Activated CD4-positive, alpha-beta T cell treated with anti-CD3 and anti-CD28 coated beads, Interleukin-10, Interleukin-2, amounts not matched to agents 100 ng/mL and 50 ng/mL, durations not matched to agents 16 hours and 8 hours (primary cell): ENCODE results near the gene DCTN3.

Experiments used
- DNase-seq: peaks from one replicate; pipeline ENCODE4 v3.0.0-alpha.2; 2020

Gene DCTN3

DNA sequence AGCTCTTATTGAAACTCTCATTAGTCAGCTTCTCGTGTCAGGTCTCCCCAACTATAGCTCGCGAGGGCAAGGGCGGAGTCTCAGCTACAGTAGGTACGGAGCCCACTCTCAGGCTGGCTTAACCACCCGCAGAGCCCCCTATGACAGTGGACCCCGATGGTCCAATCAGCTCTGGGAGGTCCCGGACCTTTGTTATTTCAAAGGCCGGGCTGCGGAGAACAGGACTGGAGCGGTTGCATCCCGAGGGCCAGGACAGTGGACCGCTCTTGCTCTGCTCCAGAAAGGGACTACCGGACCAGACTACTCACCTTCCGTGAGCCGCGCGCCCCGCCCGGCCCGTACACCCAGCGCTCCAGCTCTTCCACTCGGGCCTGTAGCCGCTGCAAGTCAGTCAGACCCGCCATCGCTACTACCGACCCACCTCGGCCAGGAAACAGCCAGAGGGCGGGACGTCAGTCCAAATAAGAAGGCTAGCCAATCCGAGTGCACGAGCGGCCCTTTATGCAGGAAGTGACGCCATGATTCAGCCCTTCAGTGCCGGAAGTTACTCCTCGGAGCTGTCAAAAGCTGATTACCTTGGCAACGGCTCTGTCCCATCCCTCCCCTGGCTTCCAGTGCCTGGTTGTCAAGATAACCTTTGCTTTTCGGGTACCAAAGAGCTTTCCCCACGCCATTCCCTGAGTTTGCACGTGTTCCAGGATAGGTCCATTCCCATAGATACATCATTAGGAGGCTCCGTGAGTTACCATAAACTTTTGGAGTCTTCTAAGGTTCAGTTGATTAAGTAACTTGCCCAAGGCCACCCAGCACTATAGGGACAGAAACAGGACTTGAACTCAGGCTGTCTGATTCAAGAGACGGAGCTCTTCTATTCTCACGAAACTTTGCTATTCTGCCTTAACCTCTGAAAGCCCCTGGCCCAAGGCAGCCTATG, at the start of gene DCTN3:
TSS of gene DCTN3 (minus strand) at position 435 of the 934 bp plus-strand sequence. CDS start at position 404, 31 bp downstream.
- DNase-seq: peak; percentile 96

DNA sequence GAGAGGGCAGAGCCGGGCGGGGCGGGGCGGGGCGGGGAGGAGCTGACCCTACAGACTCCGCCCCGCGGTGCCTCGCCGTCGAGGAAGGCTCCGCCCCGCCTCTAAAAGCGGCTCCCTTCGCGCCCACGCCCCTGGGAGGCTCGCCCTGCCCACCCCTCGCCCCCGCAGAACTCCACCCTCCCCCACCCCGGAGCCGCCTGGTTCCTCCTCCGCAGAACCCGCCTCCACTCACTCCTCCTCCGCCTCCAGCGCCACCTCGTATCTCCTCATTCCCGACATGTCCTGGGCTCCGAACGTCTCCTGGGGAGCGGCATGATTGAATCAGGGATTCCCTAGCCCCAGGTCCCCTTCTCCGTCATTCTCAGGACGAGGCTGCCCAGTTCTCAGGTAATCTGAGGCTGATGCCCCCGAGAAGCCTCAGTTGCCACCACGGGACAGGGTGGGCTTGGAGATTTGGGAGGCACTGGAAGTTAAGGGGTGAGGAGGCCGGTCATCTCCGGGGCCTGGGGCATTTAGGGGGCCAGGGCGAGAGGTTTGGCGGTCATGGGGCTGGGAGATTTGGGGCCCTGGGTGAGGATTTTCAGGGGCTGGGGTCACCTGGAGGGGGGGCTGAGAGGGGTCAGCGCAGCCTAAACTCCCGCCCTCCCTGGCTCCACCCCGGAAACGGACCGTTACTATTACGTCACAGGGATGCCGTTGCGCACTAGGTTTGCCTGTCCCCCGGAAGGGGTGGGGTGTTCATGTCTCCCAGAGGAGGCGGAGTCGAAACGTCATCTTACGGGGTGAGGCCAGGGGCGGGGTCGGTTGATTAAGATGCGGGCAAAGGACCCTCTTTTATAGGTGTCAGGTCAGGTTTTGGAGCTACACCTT, 45.3 kb upstream of the DCTN3 start:
- peak; percentile 91 for DNase-seq

GRCh38 chr9:34665067-34665380, 44.7 kb upstream of the DCTN3 start:
- no peak for DNase-seq

DNA sequence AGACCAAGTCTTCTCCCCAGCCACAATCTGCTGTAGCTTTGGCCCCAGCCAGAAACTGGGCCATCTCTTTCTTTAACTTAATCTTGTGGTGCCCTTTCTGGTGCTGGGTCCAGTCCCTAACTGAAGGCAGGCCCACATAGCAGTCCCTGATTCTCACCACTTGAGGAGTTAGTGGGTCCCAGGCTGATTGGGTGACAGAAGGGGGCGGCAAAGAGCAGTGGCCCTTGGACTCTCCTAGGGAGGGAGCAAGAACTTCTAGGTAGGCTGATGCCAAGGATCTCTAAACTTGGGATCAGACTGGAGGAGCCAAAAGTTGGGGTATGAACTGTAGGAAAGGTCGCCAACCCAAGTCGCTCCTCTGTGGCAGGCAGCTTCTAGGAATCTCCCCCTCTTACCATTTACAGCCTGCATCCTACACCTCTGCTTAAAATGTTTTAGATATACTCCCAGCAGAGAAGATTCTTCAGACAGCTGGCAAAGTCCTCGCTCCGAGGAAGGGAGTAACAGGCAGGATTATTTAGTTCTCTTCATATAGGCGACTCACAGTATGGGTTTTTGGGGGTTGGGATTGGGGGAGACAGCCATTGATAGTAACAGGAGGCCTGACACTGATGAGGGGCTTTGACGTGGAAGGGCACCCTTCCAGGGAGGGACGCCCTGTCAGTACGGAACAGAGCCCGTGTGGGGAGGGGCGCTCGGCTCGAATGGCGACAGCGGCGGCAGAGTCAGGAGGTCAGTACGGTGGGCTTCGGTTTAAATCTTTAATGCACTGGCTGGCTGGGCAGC, 44.2 kb upstream of the DCTN3 start:
- peak; percentile 74 for DNase-seq

- DNase-seq: no peak
These were observed 43.0 kb upstream of the DCTN3 start for GRCh38 chr9:34663303-34663605.

GRCh38 chr9:34662526-34663302, 42.4 kb upstream of the DCTN3 start, which contains the start of gene CCL27:
Gene CCL27 (minus strand): TSS chr9:34662657. CDS start chr9:34662633, 24 bp downstream.
- DNase-seq: no peak

- DNase-seq: no peak
These were observed 39.4 kb upstream of the DCTN3 start for GRCh38 chr9:34659592-34660253.

DNA sequence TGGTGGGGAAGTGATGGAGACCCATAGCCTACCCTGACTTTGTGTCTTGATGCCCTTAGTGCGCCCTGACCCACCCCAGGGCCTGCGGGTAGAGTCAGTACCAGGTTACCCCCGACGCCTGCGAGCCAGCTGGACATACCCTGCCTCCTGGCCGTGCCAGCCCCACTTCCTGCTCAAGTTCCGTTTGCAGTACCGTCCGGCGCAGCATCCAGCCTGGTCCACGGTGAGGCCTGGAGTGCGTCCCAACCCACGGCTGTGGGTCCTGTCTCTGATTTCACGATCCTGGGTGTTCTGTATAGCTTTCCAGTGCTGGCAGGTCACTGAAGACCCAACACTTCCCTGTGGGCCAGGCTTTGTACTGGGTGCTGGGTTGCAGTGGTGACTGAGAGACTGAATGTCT, 38.2 kb upstream of the DCTN3 start:
- no peak for DNase-seq

DNA sequence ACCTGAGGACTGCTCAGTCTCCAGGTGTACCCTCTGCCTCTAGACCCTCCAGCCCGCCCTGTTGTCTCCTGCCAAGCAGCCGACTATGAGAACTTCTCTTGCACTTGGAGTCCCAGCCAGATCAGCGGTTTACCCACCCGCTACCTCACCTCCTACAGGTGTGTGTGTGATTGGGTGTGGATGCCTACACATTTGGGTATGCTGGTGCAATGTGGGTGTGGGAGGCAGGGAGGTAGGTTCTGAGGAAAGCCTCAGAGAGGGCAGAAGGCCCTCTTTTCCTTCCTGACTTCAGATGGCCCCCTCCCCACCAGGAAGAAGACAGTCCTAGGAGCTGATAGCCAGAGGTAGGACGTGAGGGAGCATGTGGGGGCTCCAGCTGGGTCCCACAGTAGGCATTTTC, 36.7 kb upstream of the DCTN3 start:
- DNase-seq: no peak

- no peak for DNase-seq
These were observed 35.1 kb upstream of the DCTN3 start for GRCh38 chr9:34655394-34655793.

DNA sequence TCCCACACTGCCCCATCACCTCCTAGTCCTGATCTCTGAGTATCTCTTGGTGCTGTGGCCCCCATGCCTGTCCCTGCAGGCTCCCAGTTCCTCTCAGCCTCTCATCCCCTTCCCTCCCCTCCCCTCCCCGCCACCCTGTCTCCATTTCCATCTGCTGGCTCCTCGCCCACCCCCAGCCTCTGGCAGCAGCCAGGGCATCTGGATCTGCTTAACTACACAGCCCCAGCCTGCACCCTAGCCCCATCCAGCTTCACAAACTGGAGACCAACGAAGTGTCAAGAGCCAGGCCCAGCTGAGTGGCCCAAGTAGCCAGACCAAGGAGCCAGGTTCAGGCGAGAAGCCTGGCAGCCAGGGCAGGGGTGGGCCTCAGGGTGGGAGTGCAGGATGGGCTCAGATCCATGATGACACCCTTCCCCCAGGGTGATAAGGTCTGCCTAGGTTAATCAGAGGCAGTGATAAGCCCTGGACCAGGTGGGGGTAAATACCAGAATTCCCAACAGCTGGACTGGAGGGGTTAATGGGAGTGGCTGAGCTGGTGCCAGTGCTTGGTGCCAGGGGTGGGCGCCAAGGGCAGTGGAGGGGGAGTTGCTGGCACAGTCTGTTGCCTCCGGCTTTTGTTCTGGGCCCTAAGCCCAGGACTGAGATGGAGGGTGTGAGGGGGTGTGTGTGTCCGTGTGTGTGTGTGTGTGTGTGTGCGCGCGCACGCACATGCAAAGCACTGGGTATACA, 34.2 kb upstream of the DCTN3 start:
- DNase-seq: no peak

GRCh38 chr9:34653151-34654072, 33.1 kb upstream of the DCTN3 start:
- no peak for DNase-seq

- DNase-seq: no peak
These were observed 32.3 kb upstream of the DCTN3 start for GRCh38 chr9:34652602-34653000.

DNA sequence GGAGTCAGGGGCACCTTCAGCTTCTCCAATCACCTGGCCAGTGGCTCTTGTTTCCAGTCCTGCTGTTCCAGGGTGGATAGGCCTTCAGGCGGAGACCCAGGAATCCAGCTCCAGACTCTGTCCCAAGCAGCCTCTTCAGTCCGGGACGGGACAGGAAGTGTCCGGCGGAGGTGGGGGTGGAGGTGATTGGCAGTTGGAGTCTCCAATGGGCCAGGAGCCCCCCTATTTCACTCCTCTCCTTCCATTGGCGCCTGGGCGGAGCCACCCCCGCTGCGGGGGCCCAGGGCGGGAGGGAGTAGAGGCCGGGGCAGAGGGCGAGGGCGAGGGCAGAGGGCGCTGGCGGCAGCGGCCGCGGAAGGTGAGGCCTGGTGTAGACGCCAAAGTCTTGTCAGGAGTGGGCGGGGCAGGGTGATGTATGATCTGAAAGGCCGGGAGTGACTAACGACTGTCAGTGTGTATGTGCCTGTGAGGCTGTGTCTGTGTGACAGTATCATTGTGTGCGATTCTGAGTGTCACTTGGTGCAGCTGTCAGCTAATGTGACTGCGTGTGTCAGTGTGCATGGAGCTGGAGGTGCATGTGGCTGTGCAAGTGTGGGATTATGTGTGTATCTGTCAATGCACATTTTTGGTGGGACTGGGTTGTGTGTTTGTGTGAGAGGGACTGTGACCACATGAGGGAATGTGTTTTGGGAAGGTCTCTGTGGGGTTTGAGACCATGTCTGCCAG, 31.7 kb upstream of the DCTN3 start, which contains the start of gene IL11RA:
TSS of gene IL11RA (plus strand) at position 310 of the 726 bp plus-strand sequence. CDS start 3,033 bp downstream, outside the sequence.
- DNase-seq: peak; percentile 63

DNA sequence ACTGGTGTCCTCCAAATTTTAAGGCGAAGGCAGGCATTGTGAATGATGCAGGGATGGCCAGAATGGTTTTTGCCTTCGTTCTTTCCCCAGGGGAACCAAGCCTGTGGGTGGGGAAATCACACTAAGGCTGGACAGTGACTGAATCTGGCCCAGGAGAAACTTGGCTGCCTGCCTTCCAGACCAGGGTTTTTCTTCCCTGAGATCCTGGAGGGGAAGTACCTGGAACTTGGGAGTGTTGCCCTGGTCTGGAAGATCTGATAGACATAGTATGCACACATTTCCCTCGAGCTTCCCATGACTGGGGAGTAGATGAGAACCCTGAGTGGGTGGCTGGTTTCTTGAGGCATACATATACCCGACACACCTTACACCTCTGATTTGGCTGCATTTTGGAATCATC, 31.0 kb upstream of the DCTN3 start:
- no peak for DNase-seq

DNA sequence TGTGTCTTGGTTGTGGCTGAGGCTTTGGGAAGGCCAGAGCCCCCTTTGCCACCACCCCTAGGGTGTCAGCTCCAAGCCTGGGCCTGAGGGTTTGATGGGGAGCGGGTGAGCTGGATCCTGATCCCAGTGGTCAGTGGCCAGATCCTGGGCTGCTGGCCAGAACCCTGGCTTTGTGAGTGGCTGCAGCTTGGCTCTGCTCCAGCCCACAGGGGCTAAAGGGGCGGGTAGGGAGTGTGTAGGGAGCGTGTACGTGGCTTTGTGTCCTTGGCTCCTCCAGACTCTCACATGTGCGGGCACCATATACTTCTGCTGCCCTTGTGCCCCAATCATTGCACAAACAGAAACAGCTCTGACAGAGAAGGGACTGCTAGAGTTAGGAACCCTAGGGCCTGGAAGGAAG, 30.5 kb upstream of the DCTN3 start:
- no peak for DNase-seq

DNA sequence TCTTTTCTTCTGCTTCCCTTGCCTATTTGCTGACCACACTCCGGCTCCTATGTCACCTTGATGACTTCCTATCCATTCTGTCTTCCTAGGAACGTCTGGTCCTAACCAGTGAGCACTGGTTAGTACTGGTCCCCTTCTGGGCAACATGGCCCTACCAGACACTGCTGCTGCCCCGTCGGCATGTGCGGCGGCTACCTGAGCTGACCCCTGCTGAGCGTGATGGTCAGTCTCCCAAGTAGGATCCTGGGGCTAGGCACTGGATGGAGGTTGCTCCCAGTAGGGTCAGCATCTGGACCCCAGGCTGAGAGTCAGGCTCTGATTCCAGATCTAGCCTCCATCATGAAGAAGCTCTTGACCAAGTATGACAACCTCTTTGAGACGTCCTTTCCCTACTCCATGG, 28.4 kb upstream of the DCTN3 start:
- DNase-seq: no peak

DNA sequence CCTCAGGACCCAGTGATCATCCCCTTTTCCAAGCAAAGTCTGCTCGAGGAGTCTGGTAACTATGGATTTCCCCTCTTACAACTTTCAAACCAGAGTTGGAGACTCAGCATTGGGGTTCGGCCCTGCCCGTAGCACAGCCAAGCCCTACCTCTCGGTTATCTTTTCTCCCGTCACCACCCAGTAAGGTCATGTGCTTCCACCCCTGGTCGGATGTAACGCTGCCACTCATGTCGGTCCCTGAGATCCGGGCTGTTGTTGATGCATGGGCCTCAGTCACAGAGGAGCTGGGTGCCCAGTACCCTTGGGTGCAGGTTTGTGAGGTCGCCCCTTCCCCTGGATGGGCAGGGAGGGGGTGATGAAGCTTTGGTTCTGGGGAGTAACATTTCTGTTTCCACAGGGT, 27.4 kb upstream of the DCTN3 start:
- peak; percentile 43 for DNase-seq

DNA sequence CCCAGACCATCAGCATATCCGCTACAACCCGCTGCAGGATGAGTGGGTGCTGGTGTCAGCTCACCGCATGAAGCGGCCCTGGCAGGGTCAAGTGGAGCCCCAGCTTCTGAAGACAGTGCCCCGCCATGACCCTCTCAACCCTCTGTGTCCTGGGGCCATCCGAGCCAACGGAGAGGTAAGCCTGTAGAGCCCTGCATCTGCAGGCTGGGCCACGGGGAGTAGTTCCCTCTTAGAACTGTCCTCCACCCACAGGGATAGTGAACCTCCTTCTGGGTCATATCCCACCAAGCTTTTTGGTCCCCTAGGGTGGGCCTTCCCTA, 26.7 kb upstream of the DCTN3 start:
- no peak for DNase-seq
